Activated naive CD4-positive, alpha-beta T cell (primary cell): ENCODE measurements around the gene CFLAR.
"Not testable (repeated sequence)": the region's sequence is repeated elsewhere in the genome, so short reads cannot be mapped to it uniquely, and the experiment has no call there.

ENCODE experiments used
- DNase-seq, 4 experiments: peaks; one replicate each; lab custom pipeline; 2025; lab: John Stamatoyannopoulos, UW

CFLAR gene

GRCh38 chr2:201183365-201183727 is 67.4 kb downstream of the CFLAR start:
- no peak for DNase-seq

GRCh38 chr2:201183835-201184234 is 67.9 kb downstream of the CFLAR start:
- not testable (repeated sequence) for DNase-seq

- not testable (repeated sequence) for DNase-seq
These were observed 68.3 kb downstream of the CFLAR start for GRCh38 chr2:201184248-201184647.

- DNase-seq: no peak
These were observed 69.9 kb downstream of the CFLAR start for GRCh38 chr2:201185863-201186262.

- no peak for DNase-seq
These were observed 71.0 kb downstream of the CFLAR start for GRCh38 chr2:201186982-201187381.

GRCh38 chr2:201188449-201188848 is 72.5 kb downstream of the CFLAR start:
- no peak for DNase-seq

- DNase-seq: no peak
These were observed 75.3 kb downstream of the CFLAR start for GRCh38 chr2:201191132-201191875.

- DNase-seq: no peak
These were observed 78.1 kb downstream of the CFLAR start for GRCh38 chr2:201194097-201194496.

- DNase-seq: no peak
These were observed 79.4 kb downstream of the CFLAR start for GRCh38 chr2:201195331-201195730.

GRCh38 chr2:201196003-201196402 is 80.0 kb downstream of the CFLAR start:
- no peak for DNase-seq

- DNase-seq: no peak
These were observed 80.8 kb downstream of the CFLAR start for GRCh38 chr2:201196803-201197202.

- DNase-seq: no peak
These were observed 81.8 kb downstream of the CFLAR start for GRCh38 chr2:201197781-201198180.

- no peak for DNase-seq
These were observed 83.9 kb downstream of the CFLAR start for GRCh38 chr2:201199847-201200246.

- no peak for DNase-seq
These were observed 84.4 kb downstream of the CFLAR start for GRCh38 chr2:201200345-201200744.

- no peak for DNase-seq
These were observed 85.4 kb downstream of the CFLAR start for GRCh38 chr2:201201371-201201770.

- no peak for DNase-seq
These were observed 88.1 kb downstream of the CFLAR start for GRCh38 chr2:201203916-201204654.

GRCh38 chr2:201204655-201205514 is 88.9 kb downstream of the CFLAR start:
- DNase-seq: no peak

GRCh38 chr2:201205515-201205849 is 89.5 kb downstream of the CFLAR start:
- DNase-seq: no peak

GRCh38 chr2:201208563-201209252 is 92.7 kb downstream of the CFLAR start:
- DNase-seq: no peak

GRCh38 chr2:201215963-201216362 is 100.0 kb downstream of the CFLAR start:
- no peak for DNase-seq

GRCh38 chr2:201216918-201217317 is 101.0 kb downstream of the CFLAR start:
- no peak for DNase-seq

GRCh38 chr2:201218780-201219179 is 102.8 kb downstream of the CFLAR start:
- DNase-seq: no peak
